GM12801 (cell line): ENCODE data around the gene POLR1C.

Experiments
- CTCF ChIP-seq: IDR thresholded peaks from one replicate; pipeline ENCODE4 v1.5.1; 2011; ENCODE audit warnings: control low read depth; ENCODE audit not compliant: insufficient read length; ENCODE audit errors: extremely low read depth

The POLR1C gene

GRCh38 chr6:43540507-43540906, 23.6 kb downstream of the POLR1C start:
- TF ChIP-seq CTCF = no peak

- TF ChIP-seq CTCF = no peak
Measured at GRCh38 chr6:43541774-43542471, 25.0 kb downstream of the POLR1C start.

GRCh38 chr6:43544461-43544860, 27.6 kb downstream of the POLR1C start:
- TF ChIP-seq CTCF = no peak

GRCh38 chr6:43547222-43547621, 30.3 kb downstream of the POLR1C start:
- TF ChIP-seq CTCF = no peak

GRCh38 chr6:43559328-43559727, 42.4 kb downstream of the POLR1C start:
- TF ChIP-seq CTCF = no peak

- no peak for TF ChIP-seq CTCF
Measured at GRCh38 chr6:43570876-43571441, 54.1 kb downstream of the POLR1C start.
